ENCODE results near the gene ZNF235.

The ZNF235 gene

GRCh38 chr19:44313231-44313630 is 8.4 kb upstream of the ZNF235 start:
- no peak for TF ChIP-seq CTCF (IDR thresholded peaks at IDR 0.05; ENCODE audit: insufficient read depth, missing control alignments)

DNA sequence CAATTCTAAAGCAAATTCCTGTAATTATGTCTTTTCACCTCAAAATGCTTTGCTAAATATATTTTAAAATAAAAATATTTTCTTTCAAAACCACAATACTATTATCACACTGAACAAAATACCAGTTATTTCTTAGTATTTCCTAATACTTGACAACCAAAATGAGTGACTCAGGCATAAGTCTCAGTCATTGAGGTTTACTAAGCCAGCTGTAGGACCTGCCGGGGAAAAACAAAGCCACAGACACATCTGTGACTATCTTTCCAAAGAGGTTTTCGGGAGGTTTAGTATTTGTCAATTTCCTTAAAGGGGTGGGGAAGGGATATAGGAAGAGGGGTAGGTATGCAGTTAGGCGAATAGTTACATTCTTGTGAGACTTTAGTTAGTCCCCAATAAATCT is 3.2 kb upstream of the ZNF235 start:
- no peak for TF ChIP-seq CTCF (IDR thresholded peaks at IDR 0.05; ENCODE audit: insufficient read depth, missing control alignments)
- DNase-seq (ENCODE audit: insufficient read length, low spot score) (no peak), FAIRE-seq (no peak)

More at GRCh38 chr19:44313231-44313630, 8.4 kb upstream of the ZNF235 start:
- FAIRE-seq = no peak
- no peak for DNase-seq (ENCODE audit: insufficient read length, low spot score)

GRCh38 chr19:44306283-44306682 is 1.5 kb upstream of the ZNF235 start:
- FAIRE-seq (no peak), DNase-seq (ENCODE audit: insufficient read length, low spot score) (no peak)
- no peak for TF ChIP-seq CTCF (IDR thresholded peaks at IDR 0.05; ENCODE audit: insufficient read depth, missing control alignments)

- TF ChIP-seq CTCF (IDR thresholded peaks at IDR 0.05; ENCODE audit: insufficient read depth, missing control alignments) = no peak
- FAIRE-seq = no peak
- no peak for DNase-seq (ENCODE audit: insufficient read length, low spot score)
Measured at GRCh38 chr19:44305457-44305856, 632 bp upstream of the ZNF235 start.

DNA sequence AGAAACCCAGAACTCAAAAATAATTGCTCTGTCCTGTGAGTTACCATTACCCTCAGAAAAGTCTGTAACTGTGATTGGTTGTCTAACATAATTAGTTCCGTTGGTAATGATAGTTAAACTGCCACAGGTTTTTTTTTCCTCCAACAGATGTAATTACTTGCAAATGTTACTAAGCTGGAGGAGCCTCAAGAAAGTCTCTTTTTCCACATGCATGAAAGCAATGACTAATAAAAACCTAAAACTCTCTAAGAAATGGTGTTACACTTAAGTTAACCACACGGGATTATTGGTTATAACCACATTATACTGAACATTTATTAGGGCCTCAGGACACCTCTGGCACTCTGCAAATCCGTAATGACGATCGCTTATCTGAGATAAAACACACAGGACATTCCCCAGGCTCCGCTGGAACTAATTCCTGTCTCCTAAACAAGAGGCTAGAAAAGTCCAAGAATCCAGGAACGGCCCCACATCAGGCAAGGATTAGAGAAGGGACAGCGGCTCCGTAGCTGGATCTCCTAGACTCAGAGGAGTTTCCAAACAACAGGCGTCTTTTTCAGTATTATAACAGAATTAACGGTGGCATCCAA is 753 bp downstream of the ZNF235 start:
- DNase-seq (ENCODE audit: insufficient read length, low spot score) (no peak), FAIRE-seq (no peak)
- TF ChIP-seq CTCF (IDR thresholded peaks at IDR 0.05; ENCODE audit: insufficient read depth, missing control alignments) = no peak

GRCh38 chr19:44303320-44303719 is 1.5 kb downstream of the ZNF235 start:
- DNase-seq (ENCODE audit: insufficient read length, low spot score) = no peak
- TF ChIP-seq CTCF (IDR thresholded peaks at IDR 0.05; ENCODE audit: insufficient read depth, missing control alignments) = no peak
- no peak for FAIRE-seq

GRCh38 chr19:44284968-44285367 is 19.9 kb downstream of the ZNF235 start:
- no peak for TF ChIP-seq CTCF (IDR thresholded peaks at IDR 0.05; ENCODE audit: insufficient read depth, missing control alignments)
- DNase-seq (ENCODE audit: insufficient read length, low spot score) = no peak
- FAIRE-seq = no peak
